DOHH2 (cell line): ENCODE data around the gene PTPN12.

Source experiments
- H3F3A ChIP-seq: fragments of 200-600 bp; sonication (generic), shearing (Covaris generic); 2 replicates; pipeline ENCODE4 v1.6.0; 2016; ENCODE audit warnings: antibody characterized with exemption, mild to moderate bottlenecking; ENCODE audit not compliant: control insufficient read depth, insufficient read depth
- H3K27ac ChIP-seq: fragments of 200-600 bp; sonication (generic); 2 replicates; pipeline ENCODE4 v1.5.1; 2014; ENCODE audit warnings: low read depth, mild to moderate bottlenecking, low read length, moderate library complexity
- H3K27me3 ChIP-seq: fragments of 200-600 bp; sonication (generic); 2 replicates; pipeline ENCODE4 v1.6.1; 2014; ENCODE audit warnings: mild to moderate bottlenecking, low read length, mixed read lengths; ENCODE audit not compliant: control insufficient read depth
- H3K36me3 ChIP-seq: fragments of 200-600 bp; sonication (generic); 2 replicates; pipeline ENCODE4 v1.6.1; 2014; ENCODE audit warnings: mild to moderate bottlenecking, low read length, moderate library complexity, mixed read lengths; ENCODE audit not compliant: control insufficient read depth
- H3K4me1 ChIP-seq: fragments of 200-600 bp; sonication (generic); 2 replicates; pipeline ENCODE4 v1.6.1; 2014; ENCODE audit warnings: mild to moderate bottlenecking, low read length, mixed read lengths; ENCODE audit not compliant: control insufficient read depth
- H3K4me2 ChIP-seq: fragments of 200-600 bp; sonication (generic); 2 replicates; pipeline ENCODE4 v1.6.0; 2014; ENCODE audit warnings: mild to moderate bottlenecking, low read length, moderate library complexity
- H3K4me3 ChIP-seq: fragments of 200-600 bp; sonication (generic); 2 replicates; pipeline ENCODE4 v1.5.1; 2014; ENCODE audit warnings: mild to moderate bottlenecking, low read length, mixed read lengths
- H3K79me2 ChIP-seq: fragments of 200-600 bp; sonication (generic); 2 replicates; pipeline ENCODE4 v1.6.1; 2014; ENCODE audit warnings: mild to moderate bottlenecking, low read length, mixed read lengths; ENCODE audit not compliant: control insufficient read depth
- H3K9me2 ChIP-seq: fragments of 200-600 bp; sonication (generic); replicated peaks from 2 replicates; pipeline ENCODE4 v1.6.1; 2014; ENCODE audit warnings: mild to moderate bottlenecking, low read length, mixed read lengths; ENCODE audit not compliant: control insufficient read depth
- H3K9me3 ChIP-seq: fragments of 200-600 bp; sonication (generic); 2 replicates; pipeline ENCODE4 v1.6.1; 2014; ENCODE audit warnings: antibody characterized with exemption, low read length, mixed read lengths; ENCODE audit not compliant: control insufficient read depth, insufficient read depth
- H4K20me1 ChIP-seq: fragments of 200-600 bp; sonication (generic); 2 replicates; pipeline ENCODE4 v1.6.0; 2014; ENCODE audit warnings: low read depth, mild to moderate bottlenecking, antibody characterized with exemption, low read length, moderate library complexity; ENCODE audit not compliant: control insufficient read depth, insufficient read depth
- CTCF ChIP-seq: fragments of 200-600 bp; sonication (generic); IDR thresholded peaks from one replicate; pipeline ENCODE4 v1.5.1; 2014; ENCODE audit warnings: antibody characterized with exemption, mild to moderate bottlenecking, low read depth, low read length; ENCODE audit not compliant: poor library complexity, severe bottlenecking
- EZH2phosphoT487 ChIP-seq: fragments of 200-600 bp; sonication (generic); IDR thresholded peaks from 2 replicates; pipeline ENCODE4 v1.6.1; 2017; ENCODE audit warnings: borderline replicate concordance, mild to moderate bottlenecking, antibody characterized with exemption, low read length, moderate library complexity, mixed read lengths

PTPN12 gene

GRCh38 chr7:77553123-77553522, 16.0 kb downstream of the PTPN12 start:
- Histone ChIP-seq H3K4me1 (peaks cover under 1% of the 10 kb centered on the region), H3K9me2 (no peaks in the 10 kb centered on the region), H3K4me2 (no peak overlapping the region), H3K36me3 (no peaks in the 10 kb centered on the region), H3K27ac (no peak overlapping the region), H3K79me2 (no peaks in the 10 kb centered on the region), H3K27me3 (no peaks in the 10 kb centered on the region), H3K9me3 (no peaks in the 10 kb centered on the region), H3K4me3 (no peak overlapping the region), H3F3A (no peaks in the 10 kb centered on the region), H4K20me1 (no peaks in the 10 kb centered on the region)
- no peak for TF ChIP-seq CTCF
- no peak for TF ChIP-seq EZH2phosphoT487

GRCh38 chr7:77558284-77558967, 21.3 kb downstream of the PTPN12 start:
- H4K20me1 ChIP-seq = peaks cover 4% of the 10 kb centered on the region; the same call in 1 of the 2 replicates
- H3K4me2 ChIP-seq = peak overlapping the region; percentile 20; the same call in 1 of the 2 replicates
- no peak for TF ChIP-seq CTCF
- H3K9me3 ChIP-seq = no peaks in the 10 kb centered on the region
- H3K36me3 ChIP-seq = no peaks in the 10 kb centered on the region
- no peaks in the 10 kb centered on the region for H3K27me3 ChIP-seq
- H3K79me2 ChIP-seq = no peaks in the 10 kb centered on the region
- no peaks in the 10 kb centered on the region for H3K9me2 ChIP-seq
- no peak overlapping the region for H3K27ac ChIP-seq
- H3F3A ChIP-seq = no peaks in the 10 kb centered on the region
- H3K4me3 ChIP-seq = no peak overlapping the region
- peaks cover 6% of the 10 kb centered on the region for H3K4me1 ChIP-seq

DNA sequence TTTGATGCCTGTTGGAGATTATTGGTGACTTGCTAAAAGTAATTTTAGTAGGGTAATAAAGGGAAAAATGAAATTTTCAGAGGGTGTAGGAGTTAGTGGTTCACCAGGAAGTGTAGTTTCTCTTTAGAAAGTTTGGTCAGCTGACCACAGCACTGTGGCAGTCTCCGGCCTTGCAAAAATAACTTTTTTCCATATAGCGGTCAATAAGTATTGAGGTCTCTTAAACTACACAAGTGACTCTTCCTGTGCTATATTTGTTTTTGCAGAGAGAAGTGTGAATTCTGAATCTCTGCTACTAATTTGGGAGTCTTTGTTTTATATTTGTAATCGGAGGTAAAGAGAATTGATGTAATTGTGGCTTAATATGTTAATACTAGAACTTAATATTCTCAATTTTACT, 24.3 kb downstream of the PTPN12 start:
- Histone ChIP-seq H4K20me1 (peaks cover 4% of the 10 kb centered on the region; the same call in 1 of the 2 replicates), H3F3A (no peaks in the 10 kb centered on the region), H3K9me2 (no peaks in the 10 kb centered on the region), H3K4me1 (peaks cover 6% of the 10 kb centered on the region), H3K4me2 (no peak overlapping the region), H3K4me3 (no peak overlapping the region), H3K36me3 (no peaks in the 10 kb centered on the region), H3K27ac (no peak overlapping the region), H3K79me2 (no peaks in the 10 kb centered on the region), H3K27me3 (no peaks in the 10 kb centered on the region), H3K9me3 (no peaks in the 10 kb centered on the region)
- no peak for TF ChIP-seq EZH2phosphoT487
- TF ChIP-seq CTCF = no peak
